OCI-LY7 (cell line): ENCODE results near the gene POU2AF1. TPM values are rescaled to one million over a fixed set of nuclear protein-coding genes. Genes with fewer than 3 reads are reported as not detected.

Experiments used
- BruUV-seq: library from RNA; stranded (reverse); fragments of 400-500 nt; replicated peaks from 2 replicates; lab custom pipeline; 2021; lab: Mats Ljungman, UMichigan
- CTCF ChIA-PET: fragments of 300-600 bp; sonication (Branson Sonifier 250); formaldehyde crosslinking; loops from one replicate; lab custom pipeline; 2022; ENCODE audit warnings: antibody characterized with exemption; ENCODE audit not compliant: unreplicated experiment; lab: Charles Lee
- POLR2A ChIA-PET: fragments of 300-600 bp; sonication (Branson Sonifier 250); formaldehyde crosslinking; loops from one replicate; lab custom pipeline; 2022; ENCODE audit warnings: antibody characterized with exemption; lab: Charles Lee
- DNase-seq: peaks from one replicate; pipeline ENCODE4 v3.0.0-alpha.2; 2015; ENCODE audit warnings: low spot score
- H2AFZ ChIP-seq: fragments of 200-600 bp; sonication (generic), shearing (Covaris generic); 2 replicates; pipeline ENCODE4 v1.6.1; 2014; ENCODE audit warnings: mild to moderate bottlenecking, antibody characterized with exemption, low read length, moderate library complexity
- H3K27ac ChIP-seq: fragments of 200-600 bp; sonication (generic); 2 replicates; pipeline ENCODE4 v1.5.1; 2014; ENCODE audit warnings: mixed run types, low read depth, mild to moderate bottlenecking, moderate library complexity, low read length, inconsistent platforms; ENCODE audit not compliant: poor library complexity, severe bottlenecking
- H3K36me3 ChIP-seq: fragments of 200-600 bp; sonication (generic); 2 replicates; pipeline ENCODE4 v1.6.1; 2014; ENCODE audit warnings: mild to moderate bottlenecking, antibody characterized with exemption, low read length, moderate library complexity, mixed read lengths; ENCODE audit not compliant: insufficient read depth
- H3K4me1 ChIP-seq: fragments of 200-600 bp; sonication (generic); 2 replicates; pipeline ENCODE4 v1.5.1; 2014; ENCODE audit warnings: mild to moderate bottlenecking, low read length; ENCODE audit not compliant: insufficient read depth, poor library complexity, severe bottlenecking
- H3K4me2 ChIP-seq: fragments of 200-600 bp; sonication (generic); 2 replicates; pipeline ENCODE4 v1.6.1; 2014; ENCODE audit warnings: mild to moderate bottlenecking, low read length
- H3K4me3 ChIP-seq: fragments of 200-600 bp; sonication (generic); 2 replicates; pipeline ENCODE4 v1.5.1; 2014; ENCODE audit warnings: mild to moderate bottlenecking, low read depth, low read length; ENCODE audit not compliant: poor library complexity, severe bottlenecking
- H3K79me2 ChIP-seq: fragments of 200-600 bp; sonication (generic); 2 replicates; pipeline ENCODE4 v1.6.1; 2016; ENCODE audit warnings: low read depth, mild to moderate bottlenecking, low read length, moderate library complexity, mixed read lengths; ENCODE audit not compliant: insufficient read depth
- H3K9me2 ChIP-seq: fragments of 200-600 bp; sonication (generic); 2 replicates; pipeline ENCODE4 v1.6.1; 2016; ENCODE audit warnings: mild to moderate bottlenecking, low read length, mixed read lengths; ENCODE audit not compliant: insufficient read depth
- H3K9me3 ChIP-seq: fragments of 200-600 bp; sonication (generic); 2 replicates; pipeline ENCODE4 v1.6.1; 2014; ENCODE audit warnings: mild to moderate bottlenecking, mixed run types, low read length, mixed read lengths
- H4K20me1 ChIP-seq: fragments of 200-600 bp; sonication (generic); 2 replicates; pipeline ENCODE4 v1.6.1; 2014; ENCODE audit warnings: mild to moderate bottlenecking, antibody characterized with exemption, low read length, moderate library complexity, mixed read lengths; ENCODE audit not compliant: insufficient read depth
- CTCF ChIP-seq: fragments of 200-600 bp; sonication (generic); conservative IDR thresholded peaks from 2 replicates; pipeline ENCODE4 v1.5.1; 2014; ENCODE audit warnings: mild to moderate bottlenecking, antibody characterized with exemption, low read length, moderate library complexity, mixed read lengths
- EZH2phosphoT487 ChIP-seq: fragments of 200-600 bp; sonication (generic); IDR thresholded peaks from 2 replicates; pipeline ENCODE4 v1.6.1; 2018; ENCODE audit warnings: low read depth, borderline replicate concordance, mild to moderate bottlenecking, mixed run types, antibody characterized with exemption, low read length, moderate library complexity, mixed read lengths
- intact Hi-C: fragments of 100-400 bp; cut with micrococcal nuclease; formaldehyde crosslinking; loops from one replicate; pipeline ENCODE4 v1.10.0; 2022; ENCODE audit not compliant: unreplicated experiment
- total RNA-seq, 2 experiments: library from RNA; depleted of rRNA in 1 of 2; stranded (reverse); fragments of >200 nt in 1 of 2; shearing (Covaris generic) in 1 of 2; gene quantifications; 2 replicates each; pipeline ENCODE4 v1.2.3, GENCODE V29; 2014 to 2022

POU2AF1 gene
- total RNA-seq, 2 experiments from 2014 or later, result 86.1 to 285 TPM

GRCh38 chr11:111365722-111366559 is 13.1 kb downstream of the POU2AF1 start:
- Histone ChIP-seq H3K36me3 (peaks cover 100% of the 10 kb centered on the region), H3K4me3 (no peak overlapping the region), H4K20me1 (peaks cover 51% of the 10 kb centered on the region), H2AFZ (no peak overlapping the region), H3K27ac (peak overlapping the region; percentile 89), H3K9me3 (no peaks in the 10 kb centered on the region), H3K4me1 (peaks cover 100% of the 10 kb centered on the region), H3K4me2 (peak overlapping the region; percentile 96), H3K9me2 (no peaks in the 10 kb centered on the region), H3K79me2 (peaks cover 100% of the 10 kb centered on the region)
- DNase-seq, result no peak
- ChIA-PET CTCF (interaction anchor here (1.3 kb wide), 1 partner anchor 7 kb away, joined by 3 read pairs; no protein-coding TSS in a partner anchor), POLR2A (interaction anchor here (12.4 to 24.8 kb wide), 2 partner anchors 12 to 50 kb away, joined by 101 to 577 read pairs; partner anchors contain the start of gene POU2AF1)
- TF ChIP-seq EZH2phosphoT487, result no peak
- no peak for TF ChIP-seq CTCF
- BruUV-seq, result no TSS peak
- intact Hi-C loops, result no loop called here

- Histone ChIP-seq H3K36me3 (peaks cover 100% of the 10 kb centered on the region), H3K4me3 (peak overlapping the region; percentile 42), H3K9me2 (no peaks in the 10 kb centered on the region), H3K4me1 (peaks cover 100% of the 10 kb centered on the region), H2AFZ (no peak overlapping the region), H3K9me3 (no peaks in the 10 kb centered on the region), H4K20me1 (peaks cover 49% of the 10 kb centered on the region), H3K4me2 (peak overlapping the region; percentile 96), H3K27ac (peak overlapping the region; percentile 89), H3K79me2 (peaks cover 100% of the 10 kb centered on the region)
- CTCF ChIA-PET, result interaction anchor here (1.0 to 2.6 kb wide), 5 partner anchors 9 to 59 kb away, joined by 3 to 9 read pairs (median 4); partner anchors contain the start of gene POU2AF1
- POLR2A ChIA-PET, result interaction anchor here (1.0 to 24.8 kb wide), 5 partner anchors 8 to 71 kb away, joined by 3 to 577 read pairs (median 8); partner anchors contain the start of gene POU2AF1
- TF ChIP-seq EZH2phosphoT487 (no peak), CTCF (no peak)
- BruUV-seq, result no TSS peak
- intact Hi-C loops, result loop anchor here (1.0 kb wide), 3 partner anchors 15 to 81 kb away; partner anchors contain the start of gene POU2AF1
- no peak for DNase-seq
Observed at GRCh38 chr11:111364503-111364902, 14.6 kb downstream of the POU2AF1 start.
